EH (cell line): ENCODE measurements around the gene PPP1R14B.

Experiments used
- DNase-seq: peaks from one replicate; pipeline ENCODE4 v3.0.0-alpha.2; 2015; ENCODE audit warnings: low read depth

PPP1R14B gene

GRCh38 chr11:64281957-64282770 lies 35.4 kb upstream of the PPP1R14B start:
- DNase-seq = no peak

- no peak for DNase-seq
These were observed 31.9 kb upstream of the PPP1R14B start for GRCh38 chr11:64278576-64279190.

- peak; percentile 48 for DNase-seq
These were observed 30.1 kb upstream of the PPP1R14B start for GRCh38 chr11:64276653-64277431.

DNA sequence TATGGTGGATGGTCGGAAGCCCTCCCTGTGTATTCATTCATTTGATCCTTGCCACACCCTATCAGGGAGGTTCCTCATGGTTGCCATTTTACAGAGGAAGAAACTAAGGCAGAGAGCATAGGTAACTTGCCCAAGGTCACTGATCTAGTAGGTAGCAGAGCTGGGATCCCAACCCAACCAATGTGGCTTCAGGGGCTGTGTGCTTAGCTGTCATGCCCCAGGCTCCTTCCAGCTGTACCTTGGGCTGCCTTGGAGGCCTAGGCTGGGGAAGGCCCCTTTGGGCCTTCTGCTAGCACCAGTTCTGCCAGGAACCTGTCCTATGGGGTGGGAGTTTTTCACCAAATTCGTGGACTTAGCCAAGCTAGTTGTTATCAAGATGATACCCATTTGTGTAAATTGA lies 29.1 kb upstream of the PPP1R14B start:
- no peak for DNase-seq

- DNase-seq = no peak
These were observed 28.5 kb upstream of the PPP1R14B start for GRCh38 chr11:64275031-64275800.

DNA sequence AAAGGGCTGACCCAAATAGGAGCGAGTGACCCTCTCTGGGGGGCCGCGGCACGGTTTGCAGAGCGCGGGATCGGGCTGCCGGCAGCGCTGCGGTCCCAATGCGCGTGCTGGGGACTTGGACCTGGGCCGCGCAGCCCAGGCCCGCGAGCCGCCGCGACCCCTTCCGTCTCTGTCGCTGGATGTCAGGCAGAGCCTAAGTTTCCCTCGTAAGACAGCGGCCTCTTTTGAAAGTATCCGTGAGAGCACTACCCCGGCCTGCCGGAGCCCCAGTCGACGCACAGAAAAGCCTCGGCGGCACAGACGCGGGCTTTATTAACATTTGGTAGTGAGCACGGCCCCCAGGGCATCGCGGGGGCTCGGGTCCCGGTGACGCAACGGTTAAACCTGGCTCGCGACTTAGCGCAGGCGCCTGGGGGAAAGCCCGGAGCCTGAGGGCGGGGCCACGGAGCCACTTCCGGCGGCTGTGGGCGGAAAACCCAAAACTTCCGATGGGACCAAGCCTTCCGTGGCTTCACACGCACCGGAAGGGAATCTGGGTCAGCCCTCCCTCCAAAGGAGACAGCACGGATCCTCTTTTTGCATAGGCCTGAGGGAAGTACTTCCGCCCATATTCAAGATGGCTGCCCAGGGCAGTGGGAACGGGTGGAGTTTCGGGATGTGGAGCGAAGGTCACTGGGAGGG lies 22.9 kb upstream of the PPP1R14B start:
- peak; percentile 100 for DNase-seq

GRCh38 chr11:64268893-64269539 lies 22.3 kb upstream of the PPP1R14B start:
- DNase-seq = peak; percentile 75

DNA sequence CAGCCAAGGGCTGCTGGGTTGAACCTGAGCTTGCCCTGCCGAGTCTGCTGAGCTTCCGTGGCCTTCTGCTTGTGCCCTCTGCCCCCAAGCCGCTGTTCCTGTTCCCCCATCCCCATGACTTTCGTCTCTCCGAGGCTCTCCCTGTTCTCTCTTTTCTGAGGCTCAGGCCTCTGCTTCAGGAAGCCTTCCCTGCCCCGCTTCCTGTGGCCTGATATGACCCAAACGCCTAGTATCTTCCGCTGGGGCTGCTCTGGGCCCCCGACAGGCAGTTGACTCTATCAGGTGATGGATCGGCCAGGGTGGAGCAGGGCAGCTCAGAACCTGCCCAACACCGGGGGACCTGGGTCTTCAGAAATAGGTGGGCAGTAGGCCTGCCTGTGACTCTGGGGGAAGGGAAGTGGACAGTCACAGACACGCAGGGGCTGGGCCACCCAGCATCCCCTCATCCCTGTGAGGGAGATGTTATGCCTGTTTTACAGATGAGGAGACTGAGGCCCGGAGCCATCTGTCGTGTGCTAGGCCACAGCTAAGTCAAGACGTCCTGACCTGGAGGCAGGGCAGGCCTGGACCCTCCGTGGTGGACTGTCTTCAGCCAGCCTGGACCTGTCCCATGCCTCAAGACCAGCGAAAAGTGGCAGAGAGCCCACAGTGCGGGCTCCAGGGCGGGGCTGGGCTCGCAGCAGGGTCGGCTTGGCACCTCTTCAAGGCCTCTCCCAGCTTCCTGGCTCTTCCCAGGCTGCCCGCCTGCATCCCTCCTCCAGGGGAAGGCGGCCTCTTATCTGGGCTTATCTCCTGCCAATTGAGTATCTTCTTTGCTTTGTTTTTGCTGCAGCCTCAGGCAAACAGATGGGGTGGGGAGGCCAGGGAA lies 21.5 kb upstream of the PPP1R14B start:
- peak; percentile 85 for DNase-seq

- DNase-seq = no peak
These were observed 20.6 kb upstream of the PPP1R14B start for GRCh38 chr11:64267207-64267945.

DNA sequence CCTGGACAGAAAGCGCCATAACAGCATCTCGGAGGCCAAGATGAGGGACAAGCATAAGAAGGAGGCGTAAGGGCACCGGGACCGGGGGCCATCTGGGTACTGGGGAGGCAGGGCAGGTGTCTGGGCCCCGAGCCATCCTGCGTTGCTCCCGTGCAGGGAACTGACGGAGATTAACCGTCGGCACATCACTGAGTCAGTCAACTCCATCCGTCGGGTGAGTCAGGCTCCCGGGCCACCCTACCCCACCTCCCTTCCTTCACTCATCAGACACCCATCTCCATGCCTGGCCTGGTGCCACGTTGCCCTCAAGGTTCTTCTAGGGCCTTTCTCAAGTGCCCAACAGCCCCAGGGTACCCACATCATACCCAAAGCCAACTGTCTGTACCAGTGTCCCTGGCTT lies 19.6 kb upstream of the PPP1R14B start:
- peak; percentile 42 for DNase-seq

GRCh38 chr11:64265176-64266160 lies 18.7 kb upstream of the PPP1R14B start:
- no peak for DNase-seq

DNA sequence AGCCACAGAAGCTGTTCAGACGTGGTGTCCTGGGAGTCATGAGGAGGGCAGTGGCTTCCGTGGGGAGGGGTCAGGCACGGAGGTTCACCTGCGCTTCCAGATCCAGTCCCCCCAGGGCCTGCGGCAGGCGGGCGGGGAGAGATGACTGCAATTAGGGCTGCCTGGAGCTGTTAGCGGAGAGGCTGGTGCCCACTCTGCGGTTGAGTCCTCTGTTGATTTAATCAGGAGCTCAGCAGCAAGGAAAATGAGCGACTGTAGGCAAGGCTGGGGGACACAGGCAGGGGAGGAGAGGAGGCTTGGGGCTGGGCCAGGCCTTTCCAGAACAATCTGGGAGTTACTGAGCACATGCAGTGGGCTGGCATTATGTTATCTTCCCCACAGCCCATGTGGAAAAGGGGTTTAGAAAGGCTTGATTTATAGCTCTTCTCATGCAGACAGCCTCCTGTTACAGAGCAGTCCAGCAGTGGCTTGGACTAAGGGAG lies 17.7 kb upstream of the PPP1R14B start:
- DNase-seq = no peak

- DNase-seq = no peak
These were observed 17.2 kb upstream of the PPP1R14B start for GRCh38 chr11:64263947-64264317.

- peak; percentile 72 for DNase-seq
These were observed 16.5 kb upstream of the PPP1R14B start for GRCh38 chr11:64263021-64263946.

DNA sequence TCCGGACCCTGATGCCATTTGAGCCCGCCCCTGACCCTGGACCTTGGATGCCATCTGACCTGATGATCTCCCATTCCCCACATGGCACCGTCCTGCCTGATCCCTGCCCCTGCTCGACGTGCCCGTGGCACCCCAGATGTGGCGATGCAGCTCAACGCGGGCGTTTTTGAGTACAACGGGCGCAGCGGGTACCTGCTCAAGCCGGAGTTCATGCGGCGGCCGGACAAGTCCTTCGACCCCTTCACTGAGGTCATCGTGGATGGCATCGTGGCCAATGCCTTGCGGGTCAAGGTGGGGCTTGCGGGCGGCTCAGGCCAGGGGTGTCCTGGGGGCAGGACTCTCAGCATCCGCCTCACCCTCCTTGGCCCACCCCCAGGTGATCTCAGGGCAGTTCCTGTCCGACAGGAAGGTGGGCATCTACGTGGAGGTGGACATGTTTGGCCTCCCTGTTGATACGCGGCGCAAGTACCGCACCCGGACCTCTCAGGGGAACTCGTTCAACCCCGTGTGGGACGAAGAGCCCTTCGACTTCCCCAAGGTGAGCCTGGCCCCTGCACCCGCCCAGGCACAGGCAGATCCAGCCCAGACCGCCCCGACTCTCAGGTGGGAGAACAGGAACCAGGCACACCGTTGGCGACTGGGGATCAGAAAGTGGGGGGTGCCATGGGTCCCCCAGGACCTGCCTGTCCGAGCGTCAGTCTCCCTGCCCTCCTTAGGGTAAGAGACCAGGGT lies 15.7 kb upstream of the PPP1R14B start:
- no peak for DNase-seq

DNA sequence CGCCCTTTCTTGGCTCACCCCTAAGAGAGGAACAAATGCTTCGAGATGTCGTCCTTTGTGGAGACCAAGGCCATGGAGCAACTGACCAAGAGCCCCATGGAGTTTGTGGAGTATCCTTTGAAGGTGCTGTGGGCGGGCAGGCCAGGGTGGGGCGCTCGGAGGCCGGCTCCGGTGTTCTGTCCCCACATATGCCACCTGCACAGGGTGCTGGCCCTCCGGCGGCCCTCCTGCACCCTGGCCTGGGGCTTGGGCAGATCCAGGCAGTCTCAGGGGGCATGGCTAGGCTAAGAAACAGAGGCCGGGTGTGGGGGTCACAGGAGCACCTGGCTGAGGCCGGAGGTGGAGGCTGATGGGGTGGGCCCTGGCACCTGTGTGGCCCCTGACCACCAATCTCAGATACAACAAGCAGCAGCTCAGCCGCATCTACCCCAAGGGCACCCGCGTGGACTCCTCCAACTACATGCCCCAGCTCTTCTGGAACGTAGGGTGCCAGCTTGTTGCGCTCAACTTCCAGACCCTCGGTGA lies 14.9 kb upstream of the PPP1R14B start:
- no peak for DNase-seq
